SKM-1 (cell line): ENCODE data around the gene CFAP97D1.
"Not testable (repeated sequence)": the region's sequence is repeated elsewhere in the genome, so short reads cannot be mapped to it uniquely, and the experiment has no call there.

Source experiments
- DNase-seq: peaks from one replicate; lab custom pipeline; 2025; ENCODE audit not compliant: unreplicated experiment; lab: John Stamatoyannopoulos, UW

CFAP97D1 gene

DNA sequence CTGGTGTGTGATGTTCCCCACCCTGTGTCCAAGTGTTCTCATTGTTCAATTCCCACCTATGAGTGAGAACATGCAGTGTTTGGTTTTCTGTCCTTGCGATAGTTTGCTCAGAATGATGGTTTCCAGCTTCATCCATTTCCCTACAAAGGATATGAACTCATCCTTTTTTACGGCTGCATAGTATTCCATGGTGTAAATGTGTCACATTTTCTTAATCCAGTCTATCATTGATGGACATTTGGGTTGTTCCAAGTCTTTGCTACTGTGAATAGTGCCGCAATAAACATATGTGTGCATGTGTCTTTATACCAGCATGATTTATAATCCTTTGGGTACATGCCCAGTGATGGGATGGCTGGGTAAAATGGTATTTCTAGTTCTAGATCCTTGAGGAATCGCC, 12.4 kb downstream of the CFAP97D1 start:
- DNase-seq = not testable (repeated sequence)

DNA sequence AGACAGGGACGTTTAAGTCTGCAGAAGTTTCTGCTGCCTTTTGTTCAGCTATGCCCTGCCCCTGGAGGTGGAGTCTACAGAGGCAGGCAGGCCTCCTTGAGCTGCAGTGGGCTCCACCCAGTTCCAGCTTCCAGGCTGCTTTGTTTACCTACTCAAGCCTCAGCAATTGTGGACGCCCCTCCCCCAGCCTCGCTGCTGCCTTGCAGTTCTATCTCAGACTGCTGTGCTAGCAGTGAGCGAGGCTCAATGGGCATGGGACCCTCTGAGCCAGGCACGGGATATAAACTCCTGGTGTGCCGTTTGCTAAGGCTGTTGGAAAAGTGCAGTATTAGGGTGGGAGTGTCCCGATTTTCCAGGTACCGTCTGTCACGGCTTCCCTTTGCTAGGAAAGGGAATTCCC, 17.8 kb downstream of the CFAP97D1 start:
- not testable (repeated sequence) for DNase-seq

DNA sequence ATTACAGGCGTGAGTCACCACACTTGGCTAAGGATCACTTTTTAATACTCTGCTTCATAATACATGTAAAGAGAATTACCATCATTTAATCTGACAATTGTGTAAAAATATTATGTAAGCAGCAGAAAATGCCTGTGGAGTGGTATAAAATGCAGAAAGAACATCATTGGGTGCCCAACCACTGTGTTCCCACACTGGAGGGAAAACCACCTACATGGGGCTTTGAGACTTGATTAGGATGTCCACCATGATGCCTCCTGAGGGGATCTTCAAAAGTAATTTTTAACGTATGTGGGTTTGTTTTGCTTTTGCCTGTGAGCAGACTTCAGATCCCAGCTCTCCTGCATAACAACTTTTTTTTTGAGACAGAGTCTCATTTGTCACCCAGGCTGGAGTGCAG, 18.8 kb downstream of the CFAP97D1 start:
- no peak for DNase-seq

GRCh38 chr17:43800736-43801135, 20.5 kb downstream of the CFAP97D1 start:
- DNase-seq = no peak

DNA sequence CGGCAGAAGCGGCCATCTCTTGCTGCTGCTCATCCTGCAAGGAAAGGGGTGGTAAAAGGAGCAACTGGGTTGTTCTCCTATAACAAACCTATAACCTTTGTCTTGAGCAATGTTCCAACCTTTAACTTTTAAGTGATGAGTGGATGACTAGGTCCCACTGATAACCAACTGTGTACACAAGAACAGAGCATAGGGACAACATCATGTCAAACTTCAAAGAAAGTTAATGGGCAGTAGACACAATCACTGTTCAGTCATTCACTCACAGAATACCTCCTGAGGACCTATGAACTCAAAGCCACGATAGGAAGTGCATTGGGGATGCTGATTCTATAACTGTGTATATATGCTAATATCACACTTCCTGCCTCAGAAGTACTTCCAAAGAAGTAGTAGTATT, 21.6 kb downstream of the CFAP97D1 start:
- DNase-seq = no peak

GRCh38 chr17:43803758-43804157, 23.5 kb downstream of the CFAP97D1 start:
- DNase-seq = no peak

DNA sequence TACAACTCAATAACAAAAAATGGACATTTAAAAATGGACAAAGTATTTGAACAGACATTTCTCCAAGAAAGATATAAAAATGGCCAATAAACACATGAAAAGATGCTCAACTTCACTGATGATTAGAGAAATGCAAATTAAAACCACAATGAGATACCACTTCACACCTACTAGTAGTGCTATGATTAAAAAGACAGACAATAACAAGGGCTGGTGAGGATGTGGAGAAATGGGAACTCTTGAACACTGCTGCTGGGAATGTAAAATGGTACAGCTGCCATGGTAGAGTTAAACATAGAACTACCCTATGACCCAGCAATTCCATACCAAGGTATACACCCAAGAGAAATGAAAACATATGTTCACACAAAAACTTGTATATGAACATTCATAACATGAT, 24.9 kb downstream of the CFAP97D1 start:
- DNase-seq = no peak

GRCh38 chr17:43808076-43808475, 27.8 kb downstream of the CFAP97D1 start:
- no peak for DNase-seq

DNA sequence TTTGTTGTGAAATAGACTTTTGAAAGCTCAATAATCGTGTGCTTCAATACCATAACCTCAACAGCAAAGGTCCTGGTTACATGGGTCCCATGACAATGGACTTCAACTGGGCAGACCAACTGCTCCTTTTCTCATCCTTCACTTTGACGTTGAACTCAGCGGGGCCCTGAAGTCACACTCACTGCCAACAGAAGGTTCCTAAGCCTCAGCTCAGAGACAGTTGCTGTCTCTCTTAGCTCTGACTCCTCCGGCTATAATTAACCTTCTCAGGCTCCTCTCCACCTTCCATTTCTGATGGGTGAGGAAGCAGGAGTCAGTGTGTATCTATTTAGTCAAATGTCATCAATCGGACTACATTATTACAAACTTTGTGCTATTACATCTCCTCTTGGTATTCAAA, 28.9 kb downstream of the CFAP97D1 start:
- no peak for DNase-seq

- no peak for DNase-seq
Observed at GRCh38 chr17:43810226-43810715, 30.0 kb downstream of the CFAP97D1 start.

DNA sequence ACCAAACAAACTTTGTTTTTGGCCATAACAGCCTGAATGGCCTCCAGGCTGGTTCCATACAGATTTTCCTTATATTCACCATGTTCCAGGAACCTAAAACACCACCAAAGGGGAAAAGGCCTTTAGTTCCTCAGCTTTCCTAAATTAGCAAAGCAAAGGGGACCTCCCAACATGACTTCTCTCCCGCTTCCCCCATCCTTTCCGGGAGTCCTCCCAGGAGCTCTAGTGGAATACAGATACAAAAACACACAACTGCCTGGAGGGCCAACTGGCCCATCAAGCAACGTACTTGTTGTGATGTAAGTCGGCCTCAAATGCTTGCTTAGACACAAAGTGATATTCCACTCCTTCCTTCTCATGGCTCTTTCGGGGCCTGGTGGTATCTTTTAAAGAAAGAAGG, 30.6 kb downstream of the CFAP97D1 start:
- DNase-seq = no peak

GRCh38 chr17:43812396-43813265, 32.4 kb downstream of the CFAP97D1 start:
- DNase-seq = no peak

- no peak for DNase-seq
Observed at GRCh38 chr17:43813386-43813785, 33.2 kb downstream of the CFAP97D1 start.

DNA sequence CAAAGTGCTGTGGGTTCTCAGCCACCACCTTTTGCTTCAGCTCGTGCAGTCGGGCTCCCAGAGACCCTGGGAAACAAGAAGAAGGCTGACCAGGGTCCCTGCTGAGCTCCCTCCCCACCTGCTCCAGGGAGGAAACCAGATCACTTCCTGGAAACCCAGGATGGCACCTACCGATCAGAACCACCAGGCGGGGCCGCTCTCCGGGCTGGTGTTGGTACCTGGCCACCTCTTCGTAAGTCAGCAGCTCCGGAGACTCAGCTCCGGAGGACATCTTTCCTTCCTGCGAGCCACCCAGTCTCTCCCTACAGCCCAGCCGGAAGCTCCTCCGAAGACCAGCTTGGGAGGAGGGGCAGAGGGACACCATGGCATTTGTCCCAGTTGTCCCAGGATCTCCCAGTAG, 33.8 kb downstream of the CFAP97D1 start:
- DNase-seq = no peak

- no peak for DNase-seq
Observed at GRCh38 chr17:43814714-43815113, 34.5 kb downstream of the CFAP97D1 start.

DNA sequence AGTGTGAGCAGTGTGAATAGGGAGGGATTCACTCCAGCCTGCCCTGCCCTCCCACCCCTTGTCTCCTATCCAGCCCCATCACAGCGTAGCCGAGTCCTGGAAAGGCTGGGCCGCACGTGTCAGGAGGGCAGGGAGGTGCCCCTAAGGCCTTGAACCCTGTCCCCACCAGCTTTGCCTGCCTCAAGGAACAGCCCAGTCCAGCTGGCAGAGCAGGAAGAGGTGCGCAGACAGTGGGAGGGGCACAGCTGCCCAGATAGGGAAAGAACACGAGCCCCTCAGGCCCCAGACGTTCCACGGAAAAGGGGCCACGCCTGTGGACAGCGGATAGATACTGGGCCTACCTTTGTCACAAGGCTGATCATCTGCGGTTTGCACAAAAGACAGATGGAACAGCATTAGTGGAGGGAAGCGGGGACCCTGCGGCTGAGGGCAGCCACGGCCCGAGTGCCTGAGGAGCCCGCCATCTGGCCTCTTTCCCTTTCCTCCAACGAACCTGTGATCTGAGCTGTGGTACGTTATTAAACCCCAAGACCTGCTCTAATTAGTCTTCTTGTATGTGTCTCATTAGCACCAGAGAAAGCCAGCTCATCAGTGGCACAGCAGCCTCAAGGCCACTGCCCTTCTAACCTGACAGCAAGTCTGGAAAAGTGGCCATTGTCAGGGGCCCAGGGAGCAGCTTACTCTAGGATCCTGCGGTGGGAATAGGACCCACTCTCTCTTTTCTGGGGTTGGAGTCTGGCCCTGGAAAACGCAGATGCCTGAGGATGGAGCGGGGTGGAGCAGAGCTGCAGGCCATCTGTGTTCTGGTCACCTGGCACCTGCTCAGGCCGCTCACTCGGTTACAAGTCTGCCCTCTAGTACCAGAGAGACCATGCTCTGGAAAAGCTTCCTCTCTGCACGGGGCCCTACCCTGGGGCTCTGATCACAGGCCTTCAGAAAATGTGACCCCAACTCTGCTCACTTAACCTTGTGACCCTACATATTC, 36.4 kb downstream of the CFAP97D1 start:
- DNase-seq = no peak

- DNase-seq = no peak
Observed at GRCh38 chr17:43817826-43818225, 37.6 kb downstream of the CFAP97D1 start.

GRCh38 chr17:43818966-43819365, 38.7 kb downstream of the CFAP97D1 start:
- DNase-seq = no peak

- DNase-seq = no peak
Observed at GRCh38 chr17:43820759-43821158, 40.5 kb downstream of the CFAP97D1 start.

GRCh38 chr17:43822570-43823190, 42.4 kb downstream of the CFAP97D1 start:
- no peak for DNase-seq
